GM12801 (cell line): ENCODE data around the gene MLLT1.

Experiments used
- TF ChIP-seq, protein P1 (sequence below): IDR thresholded peaks from one replicate; pipeline ENCODE4 v1.5.1; 2011; ENCODE audit warnings: control low read depth; ENCODE audit not compliant: insufficient read length; ENCODE audit errors: extremely low read depth

MLLT1 gene

DNA sequence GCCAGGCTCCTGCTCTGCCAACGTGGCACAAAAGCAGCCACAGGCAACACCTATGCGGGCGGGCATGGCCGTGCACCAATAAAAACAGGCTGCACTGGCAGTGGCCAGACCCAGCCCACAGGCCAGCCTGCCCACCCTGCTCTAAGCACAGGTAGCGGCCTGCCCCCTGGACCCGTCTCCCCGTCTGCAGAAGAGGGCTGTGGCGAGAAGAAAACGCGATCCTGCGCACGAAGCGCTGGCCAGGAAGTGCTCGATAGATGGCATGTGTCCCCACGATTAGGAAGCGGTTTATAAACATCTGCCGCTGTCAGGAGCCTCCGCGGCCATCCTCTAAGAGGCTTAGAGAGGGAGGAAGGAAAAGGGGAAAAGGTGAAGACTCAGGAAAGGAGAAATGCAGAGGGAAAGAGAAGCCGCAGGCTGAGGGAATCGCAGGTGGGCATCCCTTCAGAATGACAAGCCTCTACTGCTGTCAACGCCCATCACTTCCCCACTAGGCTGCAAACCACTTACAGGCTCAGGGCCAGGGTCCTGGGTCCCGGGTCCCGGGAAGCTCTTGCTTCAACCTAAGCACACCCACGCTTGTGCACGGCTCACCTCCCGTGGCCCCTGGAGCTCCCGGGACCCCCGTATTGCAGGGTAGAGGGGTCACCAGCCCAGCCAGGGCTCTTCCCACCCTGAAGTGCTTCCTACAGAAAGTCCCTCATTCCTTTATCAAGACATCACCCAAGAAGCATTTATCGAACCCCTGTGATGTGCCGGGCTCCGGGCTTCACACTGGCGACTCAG, 10.5 kb downstream of the MLLT1 start:
- TF ChIP-seq, protein P1, sequence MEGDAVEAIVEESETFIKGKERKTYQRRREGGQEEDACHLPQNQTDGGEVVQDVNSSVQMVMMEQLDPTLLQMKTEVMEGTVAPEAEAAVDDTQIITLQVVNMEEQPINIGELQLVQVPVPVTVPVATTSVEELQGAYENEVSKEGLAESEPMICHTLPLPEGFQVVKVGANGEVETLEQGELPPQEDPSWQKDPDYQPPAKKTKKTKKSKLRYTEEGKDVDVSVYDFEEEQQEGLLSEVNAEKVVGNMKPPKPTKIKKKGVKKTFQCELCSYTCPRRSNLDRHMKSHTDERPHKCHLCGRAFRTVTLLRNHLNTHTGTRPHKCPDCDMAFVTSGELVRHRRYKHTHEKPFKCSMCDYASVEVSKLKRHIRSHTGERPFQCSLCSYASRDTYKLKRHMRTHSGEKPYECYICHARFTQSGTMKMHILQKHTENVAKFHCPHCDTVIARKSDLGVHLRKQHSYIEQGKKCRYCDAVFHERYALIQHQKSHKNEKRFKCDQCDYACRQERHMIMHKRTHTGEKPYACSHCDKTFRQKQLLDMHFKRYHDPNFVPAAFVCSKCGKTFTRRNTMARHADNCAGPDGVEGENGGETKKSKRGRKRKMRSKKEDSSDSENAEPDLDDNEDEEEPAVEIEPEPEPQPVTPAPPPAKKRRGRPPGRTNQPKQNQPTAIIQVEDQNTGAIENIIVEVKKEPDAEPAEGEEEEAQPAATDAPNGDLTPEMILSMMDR: no peak

DNA sequence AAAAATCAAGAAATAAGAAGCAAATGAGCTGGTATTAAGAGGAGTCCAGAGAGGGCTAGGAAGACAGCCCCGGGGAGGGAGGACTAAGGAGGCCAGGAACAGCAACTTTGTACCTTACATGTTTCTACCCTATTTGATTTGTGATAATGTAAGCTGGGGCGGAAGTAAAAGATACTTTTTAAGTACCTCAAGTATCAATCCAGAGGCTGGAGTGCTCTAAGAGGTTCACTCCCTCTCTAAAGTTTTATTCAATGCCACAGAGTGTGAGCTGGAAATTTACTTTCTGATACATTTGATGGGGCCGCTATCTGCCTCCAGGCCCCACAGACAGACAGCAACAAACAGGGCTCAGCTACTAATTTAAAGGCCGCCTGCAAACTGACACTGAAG, 11.4 kb downstream of the MLLT1 start:
- TF ChIP-seq, protein P1: no peak

DNA sequence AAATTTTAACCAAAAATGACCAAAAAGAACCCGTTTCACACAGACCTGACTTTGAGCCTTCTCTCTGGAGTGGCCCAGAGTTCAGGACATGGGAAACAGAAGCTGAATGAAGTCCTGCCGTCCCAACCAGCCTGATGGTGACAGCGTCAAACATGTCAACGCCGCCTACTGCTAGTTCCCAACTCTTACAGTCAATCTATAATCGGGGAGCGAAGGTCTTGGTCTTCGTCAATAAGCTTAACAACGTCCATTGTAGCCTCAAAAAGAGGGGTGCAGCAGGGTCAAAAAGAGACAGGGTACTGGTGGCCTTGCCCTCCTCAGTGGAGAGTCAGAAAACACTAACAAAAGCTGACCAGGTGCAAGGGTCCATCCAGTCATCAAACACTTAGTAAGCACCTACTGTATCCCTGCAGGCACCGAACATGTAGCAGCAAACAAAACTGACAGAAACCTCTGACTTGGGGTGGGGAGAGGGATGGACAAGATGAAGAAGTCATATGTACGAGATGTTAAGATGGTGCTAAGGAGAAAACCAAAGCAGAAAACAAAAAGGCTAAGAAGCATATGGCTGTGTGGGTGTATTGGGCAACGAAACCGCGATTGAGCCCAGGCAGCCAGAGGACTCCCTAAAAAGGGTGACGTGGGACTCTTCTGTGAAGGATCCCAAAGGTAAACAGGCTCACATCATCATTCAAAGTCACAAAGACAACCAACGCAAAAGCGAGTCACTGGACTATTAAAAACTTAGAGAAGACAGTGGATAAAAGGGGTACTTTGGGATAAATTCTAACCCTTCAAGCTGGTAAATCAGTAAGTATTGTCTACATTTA, 12.0 kb downstream of the MLLT1 start:
- TF ChIP-seq, protein P1: no peak

DNA sequence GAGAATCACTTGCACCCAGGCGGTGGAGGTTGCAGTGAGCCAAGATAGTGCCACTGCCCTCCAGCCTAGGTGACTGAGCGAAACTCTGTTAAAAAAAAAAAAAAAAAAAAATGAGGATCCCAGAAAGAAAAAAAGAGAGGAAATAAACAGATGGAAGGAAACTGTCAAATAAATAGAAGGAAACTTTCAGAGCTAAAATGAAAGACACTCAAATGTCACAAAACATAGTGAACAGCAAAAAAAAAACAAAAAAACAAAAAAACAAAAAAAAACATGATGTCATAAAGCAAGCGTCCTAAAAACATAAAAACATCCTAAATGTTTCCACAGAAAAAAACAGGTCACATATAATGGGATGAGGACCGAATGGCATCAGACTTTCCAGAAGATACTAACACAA, 15.0 kb downstream of the MLLT1 start:
- TF ChIP-seq, protein P1: no peak

DNA sequence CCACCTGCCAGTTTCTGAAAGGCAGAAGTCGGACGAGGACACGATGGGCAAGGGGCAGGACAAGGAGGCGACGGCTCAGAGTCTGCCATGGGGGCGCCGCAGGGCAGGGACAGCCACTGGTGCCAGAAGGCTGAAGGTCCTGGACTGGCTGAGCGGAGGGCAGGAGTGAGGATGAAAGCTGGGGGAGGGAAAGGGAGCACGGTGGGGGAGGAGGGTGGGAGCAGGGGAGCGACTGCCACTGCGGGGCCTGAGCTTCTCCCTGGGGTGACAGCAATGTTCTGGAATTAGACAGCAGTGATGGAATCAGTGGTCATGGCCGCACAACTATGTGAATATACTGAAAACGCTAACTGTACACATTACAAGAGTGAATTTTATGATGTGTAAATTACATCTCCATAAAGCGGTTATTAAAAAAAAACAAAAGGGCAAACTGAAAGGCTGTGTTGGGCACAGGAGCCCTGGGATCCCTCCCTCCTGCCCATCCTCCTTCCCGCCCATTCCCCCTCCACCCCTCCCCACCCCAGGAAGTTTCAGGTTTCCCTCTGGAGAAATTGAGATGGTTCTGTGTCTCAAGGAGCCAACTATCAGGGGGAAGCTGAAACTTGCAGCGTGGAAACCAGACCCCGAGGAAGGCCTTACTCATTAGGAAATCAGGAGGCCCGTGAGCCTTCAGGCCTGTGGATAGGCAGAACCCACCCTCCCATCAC, 15.9 kb downstream of the MLLT1 start:
- TF ChIP-seq, protein P1: no peak

DNA sequence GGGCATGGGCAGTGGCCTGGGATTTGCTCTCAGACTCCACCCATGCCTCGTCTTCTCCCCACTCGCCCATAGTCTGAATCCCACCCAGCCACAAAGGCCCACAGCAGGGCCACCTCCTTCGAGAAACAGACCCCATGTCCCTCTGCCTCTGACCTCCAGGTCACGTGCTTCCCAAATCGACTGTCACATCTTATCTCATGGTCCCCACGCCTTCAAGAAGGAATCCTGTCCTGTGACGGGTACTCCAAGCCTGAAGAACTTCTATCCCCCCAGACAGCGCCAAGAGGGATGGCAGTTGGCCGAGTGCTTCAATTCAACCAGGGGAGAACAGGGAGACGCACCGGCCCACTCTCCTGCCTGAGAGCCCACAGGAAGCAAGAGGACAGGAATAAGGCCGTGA, 16.5 kb downstream of the MLLT1 start:
- TF ChIP-seq, protein P1: no peak

DNA sequence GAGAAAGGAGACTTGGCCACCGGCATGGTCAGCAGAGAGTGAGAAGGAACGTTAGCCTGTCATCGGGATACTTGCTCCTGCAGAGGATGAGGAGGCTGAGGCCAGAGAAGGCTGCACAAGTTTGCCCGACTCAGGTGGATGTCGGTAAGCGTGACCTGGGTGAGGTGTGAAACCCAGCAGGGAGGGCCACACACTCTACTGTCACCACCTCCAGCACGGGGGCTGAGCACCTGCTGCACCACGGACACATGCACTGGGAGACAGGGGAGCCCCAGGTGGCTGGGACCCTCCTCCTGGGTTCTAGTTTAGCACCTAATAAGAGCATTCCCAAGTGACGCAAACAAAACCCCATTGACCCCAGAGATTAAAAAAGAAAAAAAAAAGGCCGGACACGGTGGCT, 17.3 kb downstream of the MLLT1 start:
- TF ChIP-seq, protein P1: no peak
